HG02870 (cell line): Measurements from ENCODE around the gene SOX15.

ENCODE experiments used
- ATAC-seq: cut with Tn5 transposase; IDR thresholded peaks from one replicate; pipeline ENCODE4 v1.9.1; 2021; ENCODE audit warnings: mild to moderate bottlenecking, moderate library complexity; ENCODE audit not compliant: unreplicated experiment

The SOX15 gene

DNA sequence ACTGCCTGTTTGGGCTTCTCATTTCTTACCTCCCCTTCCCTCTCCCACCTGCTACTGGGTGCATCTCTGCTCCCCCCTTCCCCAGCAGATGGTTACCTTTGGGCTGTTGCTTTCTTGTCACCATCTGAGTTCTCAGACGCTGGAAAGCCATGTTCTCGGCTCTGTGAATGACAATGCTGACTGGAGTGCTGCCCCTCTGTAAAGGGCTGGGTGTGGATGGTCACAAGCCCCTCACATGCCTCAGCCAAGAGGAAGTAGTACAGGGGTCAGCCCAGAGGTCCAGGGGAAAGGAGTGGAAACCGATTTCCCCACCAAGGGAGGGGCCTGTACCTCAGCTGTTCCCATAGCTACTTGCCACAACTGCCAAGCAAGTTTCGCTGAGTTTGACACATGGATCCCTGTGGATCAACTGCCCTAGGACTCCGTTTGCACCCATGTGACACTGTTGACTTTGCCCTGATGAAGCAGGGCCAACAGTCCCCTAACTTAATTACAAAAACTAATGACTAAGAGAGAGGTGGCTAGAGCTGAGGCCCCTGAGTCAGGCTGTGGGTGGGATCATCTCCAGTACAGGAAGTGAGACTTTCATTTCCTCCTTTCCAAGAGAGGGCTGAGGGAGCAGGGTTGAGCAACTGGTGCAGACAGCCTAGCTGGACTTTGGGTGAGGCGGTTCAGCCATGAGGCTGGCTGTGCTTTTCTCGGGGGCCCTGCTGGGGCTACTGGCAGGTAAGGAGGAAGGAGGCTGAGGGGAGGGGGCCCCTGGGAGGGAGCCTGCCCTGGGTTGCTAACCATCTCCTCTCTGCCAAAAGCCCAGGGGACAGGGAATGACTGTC, 10.7 kb downstream of the SOX15 start, which contains the start of gene CD68:
CD68 (plus strand) TSS at position 638 of the 833 bp plus-strand sequence; CDS start at position 678, 40 bp downstream.
- peak; percentile 55 for ATAC-seq

GRCh38 chr17:7577327-7578199, 12.3 kb downstream of the SOX15 start:
- no peak for ATAC-seq

DNA sequence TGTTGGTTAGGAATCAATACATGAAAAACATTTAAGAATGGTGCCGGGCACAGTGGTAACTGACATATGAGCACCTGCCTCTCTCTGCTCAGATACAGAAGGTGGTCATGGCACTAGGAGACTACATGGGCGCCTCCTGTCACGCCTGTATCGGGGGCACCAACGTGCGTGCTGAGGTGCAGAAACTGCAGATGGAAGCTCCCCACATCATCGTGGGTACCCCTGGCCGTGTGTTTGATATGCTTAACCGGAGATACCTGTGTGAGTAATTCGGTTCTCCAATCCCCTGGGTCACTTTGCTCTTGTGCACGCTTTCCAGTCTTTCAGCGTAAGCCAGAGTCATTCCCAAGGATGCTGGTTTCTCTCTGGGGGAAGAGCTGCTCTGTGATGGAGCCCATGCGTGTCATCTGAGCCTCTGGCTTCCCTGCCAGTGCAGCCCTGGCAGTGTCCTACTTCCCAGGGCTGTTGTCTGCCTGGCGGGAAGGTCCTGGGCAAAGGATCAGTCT, 13.4 kb downstream of the SOX15 start:
- no peak for ATAC-seq

GRCh38 chr17:7575959-7576358, 13.9 kb downstream of the SOX15 start:
- ATAC-seq: no peak

- no peak for ATAC-seq
These were observed 14.4 kb downstream of the SOX15 start for GRCh38 chr17:7575481-7575883.

DNA sequence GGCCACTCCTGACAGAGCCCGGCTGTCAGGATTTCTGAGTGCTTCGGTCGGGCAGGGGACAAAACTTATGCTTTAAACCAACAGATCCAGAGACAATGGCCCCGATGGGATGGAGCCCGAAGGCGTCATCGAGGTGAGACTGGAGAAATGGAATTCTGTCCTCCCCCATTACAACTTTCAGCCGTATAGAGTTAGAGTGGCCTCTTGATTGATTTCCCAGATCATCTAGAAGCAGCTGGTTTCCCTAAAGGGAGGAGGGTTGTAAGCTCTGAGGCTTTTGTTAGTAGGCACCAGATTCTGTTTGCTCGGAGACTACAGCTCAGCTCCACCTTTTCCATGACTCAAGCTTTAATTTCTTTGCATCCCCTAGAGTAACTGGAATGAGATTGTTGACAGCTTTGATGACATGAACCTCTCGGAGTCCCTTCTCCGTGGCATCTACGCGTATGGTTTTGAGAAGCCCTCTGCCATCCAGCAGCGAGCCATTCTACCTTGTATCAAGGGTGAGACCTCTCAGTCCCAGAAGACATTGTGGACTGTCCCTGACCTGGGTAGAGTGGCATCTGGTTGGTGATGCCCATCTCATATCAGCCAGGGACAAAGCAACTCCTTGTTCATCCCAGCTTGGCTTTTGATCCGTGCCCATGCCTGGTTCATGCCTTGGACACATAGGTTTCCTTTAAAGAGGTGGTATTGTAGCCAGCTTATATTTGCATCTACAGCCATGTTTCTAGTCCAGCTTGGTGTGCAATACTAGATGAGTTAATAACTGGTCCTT, 15.5 kb downstream of the SOX15 start:
- ATAC-seq: no peak

DNA sequence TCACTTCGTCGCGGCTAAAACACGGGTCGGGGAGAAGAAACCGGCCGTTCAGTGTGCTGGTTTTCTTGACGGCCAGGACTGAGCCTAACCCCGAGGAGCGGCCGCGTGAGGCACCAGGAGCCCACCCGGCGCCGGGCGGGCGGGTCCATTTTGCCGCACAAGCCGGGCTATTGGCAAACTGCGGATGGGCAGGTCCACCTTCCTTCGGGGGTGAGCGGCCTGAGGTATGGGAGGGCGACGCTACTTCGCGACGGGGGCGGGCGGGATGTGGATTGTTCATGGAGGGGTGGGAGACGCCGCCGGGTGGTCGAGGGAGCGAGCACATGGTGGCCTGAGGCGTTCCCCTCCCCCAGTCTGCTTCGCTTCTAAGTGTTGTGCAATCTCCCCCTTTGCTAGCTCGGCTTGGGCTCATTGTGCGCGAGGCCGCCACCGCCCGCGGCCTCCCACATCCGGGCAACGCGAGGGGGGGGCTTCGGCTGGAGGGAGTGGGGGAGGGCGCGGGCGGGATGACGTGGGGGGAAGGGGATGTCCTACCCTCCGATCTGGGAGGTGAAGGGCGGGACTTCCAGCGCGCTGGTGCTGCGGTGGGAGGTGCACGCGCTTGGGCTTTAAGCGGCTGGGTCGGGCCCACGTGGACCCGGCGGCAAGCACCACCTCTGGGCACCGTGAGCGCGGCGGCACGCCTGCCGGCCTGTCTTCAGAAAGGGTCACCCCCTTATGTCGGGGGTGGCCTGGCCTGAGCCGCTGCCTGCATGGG, 16.4 kb downstream of the SOX15 start:
- no peak for ATAC-seq

DNA sequence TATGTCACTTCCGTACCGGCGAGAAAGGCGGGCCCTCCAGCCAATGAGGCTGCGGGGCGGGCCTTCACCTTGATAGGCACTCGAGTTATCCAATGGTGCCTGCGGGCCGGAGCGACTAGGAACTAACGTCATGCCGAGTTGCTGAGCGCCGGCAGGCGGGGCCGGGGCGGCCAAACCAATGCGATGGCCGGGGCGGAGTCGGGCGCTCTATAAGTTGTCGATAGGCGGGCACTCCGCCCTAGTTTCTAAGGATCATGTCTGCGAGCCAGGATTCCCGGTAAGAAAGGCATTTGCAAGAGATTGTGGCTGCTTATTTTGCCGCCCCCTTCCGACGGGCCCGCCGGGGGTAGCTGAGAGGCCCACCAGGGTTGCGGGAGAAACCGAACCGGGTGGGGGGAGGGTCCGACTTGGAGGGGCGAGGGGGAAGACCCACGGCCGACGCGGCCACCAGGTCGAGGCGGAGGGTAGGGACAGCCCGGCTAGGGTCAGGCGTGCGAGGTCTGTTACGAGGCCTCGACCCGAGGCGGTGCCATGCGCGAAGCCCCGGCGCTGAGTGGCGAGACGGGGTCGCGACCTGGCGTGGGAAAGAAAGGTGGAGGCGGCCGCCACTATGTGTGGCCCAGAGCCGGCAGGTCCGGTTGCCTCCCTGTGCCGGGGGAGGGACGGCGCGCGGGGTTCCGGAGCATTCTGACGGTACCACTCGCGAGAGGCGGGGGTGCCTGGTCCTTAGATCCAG, 17.1 kb downstream of the SOX15 start:
- ATAC-seq: peak; percentile 88

- ATAC-seq: no peak
These were observed 17.6 kb downstream of the SOX15 start for GRCh38 chr17:7572338-7572587.

DNA sequence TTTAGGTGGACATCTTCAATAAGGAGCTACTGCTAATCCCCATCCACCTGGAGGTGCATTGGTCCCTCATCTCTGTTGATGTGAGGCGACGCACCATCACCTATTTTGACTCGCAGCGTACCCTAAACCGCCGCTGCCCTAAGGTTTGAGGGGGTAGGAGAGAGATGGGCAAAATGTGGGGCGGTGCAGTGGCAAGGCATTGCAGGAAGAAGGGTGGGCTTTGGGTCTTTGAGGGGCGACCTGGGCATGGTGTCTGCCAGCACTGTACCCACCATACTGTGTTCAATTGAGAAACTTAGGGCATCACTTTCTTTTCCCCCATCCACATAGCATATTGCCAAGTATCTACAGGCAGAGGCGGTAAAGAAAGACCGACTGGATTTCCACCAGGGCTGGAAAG, 19.5 kb downstream of the SOX15 start:
- ATAC-seq: no peak

GRCh38 chr17:7569571-7569970, 20.3 kb downstream of the SOX15 start:
- ATAC-seq: no peak

- ATAC-seq: no peak
These were observed 26.6 kb downstream of the SOX15 start for GRCh38 chr17:7563115-7563869.

GRCh38 chr17:7562208-7562605, 27.7 kb downstream of the SOX15 start:
- no peak for ATAC-seq

DNA sequence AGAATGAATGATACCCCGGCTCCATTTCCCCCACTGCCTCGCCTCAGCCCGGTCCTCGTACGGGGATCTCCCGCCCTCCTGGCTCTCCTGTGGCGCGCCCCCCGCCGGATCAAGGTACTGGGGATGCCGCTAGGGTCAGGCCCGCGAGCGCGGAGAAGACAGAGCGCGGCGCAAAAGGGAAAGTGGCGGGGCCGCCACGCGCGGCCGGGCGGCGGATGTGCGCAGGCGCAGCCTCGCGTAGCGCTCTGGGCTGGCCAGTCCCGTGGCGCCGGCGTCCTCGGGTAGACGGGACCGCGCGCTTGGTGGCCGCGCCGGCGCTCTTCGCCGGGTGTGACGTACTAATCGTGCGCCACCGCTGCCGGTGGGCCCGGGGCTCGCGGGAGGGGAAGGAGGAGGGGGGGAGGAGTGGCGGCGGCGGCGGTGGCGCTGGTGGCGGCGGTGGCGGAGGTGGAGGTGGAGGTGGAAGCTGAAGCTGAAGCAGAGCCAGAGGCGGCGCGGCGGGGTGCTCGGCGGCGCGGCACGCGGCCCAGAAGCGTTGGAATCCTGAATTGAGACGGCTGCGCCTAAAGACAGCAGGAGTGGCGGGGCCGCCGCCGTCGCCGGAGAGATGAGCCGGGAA, 28.2 kb downstream of the SOX15 start, which contains the start of gene SENP3:
SENP3 (plus strand) TSS at position 331 of the 619 bp plus-strand sequence. CDS start 1,158 bp downstream, outside the sequence.
- peak; percentile 68 for ATAC-seq

GRCh38 chr17:7561028-7561575, 28.8 kb downstream of the SOX15 start:
- ATAC-seq: peak; percentile 55

GRCh38 chr17:7560172-7561027, 29.5 kb downstream of the SOX15 start:
- no peak for ATAC-seq
